ENCODE results near the gene TMEM120A.
"Not testable (repeated sequence)": the region's sequence is repeated elsewhere in the genome, so short reads cannot be mapped to it uniquely, and the experiment has no call there.

DNA sequence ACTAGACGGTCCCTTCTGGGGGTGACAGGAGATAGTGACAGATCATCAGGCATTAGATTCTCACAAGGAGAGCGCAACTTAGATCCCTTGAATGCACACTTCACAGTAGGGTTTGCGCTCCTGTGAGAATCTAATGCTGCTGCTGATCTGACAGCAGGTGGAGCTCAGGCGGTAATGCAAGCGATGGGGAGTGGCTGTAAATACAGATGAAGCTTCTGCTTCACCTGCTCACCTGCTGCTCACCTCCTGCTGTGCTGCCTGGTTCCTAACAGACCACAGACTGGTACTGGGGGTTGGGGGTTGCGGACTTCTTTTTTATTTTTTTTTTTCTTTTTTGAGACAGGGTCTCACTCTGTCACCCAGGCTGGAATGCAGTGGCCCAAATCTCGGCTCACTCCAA is 35.3 kb upstream of the TMEM120A start:
- not testable (repeated sequence) for TF ChIP-seq POLR2AphosphoS5 (IDR thresholded peaks at IDR 0.05; ENCODE audit: low read depth, low read length); SIN3A (IDR thresholded peaks at IDR 0.05; ENCODE audit: borderline replicate concordance, insufficient read depth, low read depth, low read length); TCF7L2 (IDR thresholded peaks at IDR 0.05; ENCODE audit: low read depth, low read length)
- TF ChIP-seq, protein P1, sequence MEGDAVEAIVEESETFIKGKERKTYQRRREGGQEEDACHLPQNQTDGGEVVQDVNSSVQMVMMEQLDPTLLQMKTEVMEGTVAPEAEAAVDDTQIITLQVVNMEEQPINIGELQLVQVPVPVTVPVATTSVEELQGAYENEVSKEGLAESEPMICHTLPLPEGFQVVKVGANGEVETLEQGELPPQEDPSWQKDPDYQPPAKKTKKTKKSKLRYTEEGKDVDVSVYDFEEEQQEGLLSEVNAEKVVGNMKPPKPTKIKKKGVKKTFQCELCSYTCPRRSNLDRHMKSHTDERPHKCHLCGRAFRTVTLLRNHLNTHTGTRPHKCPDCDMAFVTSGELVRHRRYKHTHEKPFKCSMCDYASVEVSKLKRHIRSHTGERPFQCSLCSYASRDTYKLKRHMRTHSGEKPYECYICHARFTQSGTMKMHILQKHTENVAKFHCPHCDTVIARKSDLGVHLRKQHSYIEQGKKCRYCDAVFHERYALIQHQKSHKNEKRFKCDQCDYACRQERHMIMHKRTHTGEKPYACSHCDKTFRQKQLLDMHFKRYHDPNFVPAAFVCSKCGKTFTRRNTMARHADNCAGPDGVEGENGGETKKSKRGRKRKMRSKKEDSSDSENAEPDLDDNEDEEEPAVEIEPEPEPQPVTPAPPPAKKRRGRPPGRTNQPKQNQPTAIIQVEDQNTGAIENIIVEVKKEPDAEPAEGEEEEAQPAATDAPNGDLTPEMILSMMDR (IDR thresholded peaks at IDR 0.05): not testable (repeated sequence)
- TF ChIP-seq, protein P2, sequence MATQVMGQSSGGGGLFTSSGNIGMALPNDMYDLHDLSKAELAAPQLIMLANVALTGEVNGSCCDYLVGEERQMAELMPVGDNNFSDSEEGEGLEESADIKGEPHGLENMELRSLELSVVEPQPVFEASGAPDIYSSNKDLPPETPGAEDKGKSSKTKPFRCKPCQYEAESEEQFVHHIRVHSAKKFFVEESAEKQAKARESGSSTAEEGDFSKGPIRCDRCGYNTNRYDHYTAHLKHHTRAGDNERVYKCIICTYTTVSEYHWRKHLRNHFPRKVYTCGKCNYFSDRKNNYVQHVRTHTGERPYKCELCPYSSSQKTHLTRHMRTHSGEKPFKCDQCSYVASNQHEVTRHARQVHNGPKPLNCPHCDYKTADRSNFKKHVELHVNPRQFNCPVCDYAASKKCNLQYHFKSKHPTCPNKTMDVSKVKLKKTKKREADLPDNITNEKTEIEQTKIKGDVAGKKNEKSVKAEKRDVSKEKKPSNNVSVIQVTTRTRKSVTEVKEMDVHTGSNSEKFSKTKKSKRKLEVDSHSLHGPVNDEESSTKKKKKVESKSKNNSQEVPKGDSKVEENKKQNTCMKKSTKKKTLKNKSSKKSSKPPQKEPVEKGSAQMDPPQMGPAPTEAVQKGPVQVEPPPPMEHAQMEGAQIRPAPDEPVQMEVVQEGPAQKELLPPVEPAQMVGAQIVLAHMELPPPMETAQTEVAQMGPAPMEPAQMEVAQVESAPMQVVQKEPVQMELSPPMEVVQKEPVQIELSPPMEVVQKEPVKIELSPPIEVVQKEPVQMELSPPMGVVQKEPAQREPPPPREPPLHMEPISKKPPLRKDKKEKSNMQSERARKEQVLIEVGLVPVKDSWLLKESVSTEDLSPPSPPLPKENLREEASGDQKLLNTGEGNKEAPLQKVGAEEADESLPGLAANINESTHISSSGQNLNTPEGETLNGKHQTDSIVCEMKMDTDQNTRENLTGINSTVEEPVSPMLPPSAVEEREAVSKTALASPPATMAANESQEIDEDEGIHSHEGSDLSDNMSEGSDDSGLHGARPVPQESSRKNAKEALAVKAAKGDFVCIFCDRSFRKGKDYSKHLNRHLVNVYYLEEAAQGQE (IDR thresholded peaks at IDR 0.05; ENCODE audit: insufficient read depth in 1 of 2, low read depth in 2 of 2, low read length in 1 of 2): not testable (repeated sequence)

Data from Panc1 (cell line).